Thoracic aorta (tissue), 2 donors: ENCODE data around the gene ATM. TPM values are rescaled to one million over a fixed set of nuclear protein-coding genes. Genes with fewer than 3 reads are reported as not detected.

Source experiments
- ATAC-seq: fragments of 150-250 bp; one replicate; pipeline ENCODE4 v1.8.0; 2017; ENCODE audit warnings: low read depth; ENCODE audit not compliant: insufficient number of reproducible peaks, low FRiP score
- DNase-seq: peaks from one replicate; pipeline ENCODE4 v3.0.0-alpha.2; 2020; ENCODE audit warnings: low spot score
- H3K27ac ChIP-seq, 2 donors: fragments of 200-600 bp; sonication (generic); 1 replicate in 1 of 2; 2 replicates in 1 of 2; pipeline ENCODE4 v1.5.1; 2016; ENCODE audit warnings: mild to moderate bottlenecking in 2 of 2, moderate library complexity in 2 of 2
- H3K27me3 ChIP-seq: fragments of 200-600 bp; sonication (generic); replicated peaks from 2 replicates; pipeline ENCODE4 v1.6.0; 2016; ENCODE audit warnings: mild to moderate bottlenecking; ENCODE audit not compliant: insufficient read depth
- H3K36me3 ChIP-seq: fragments of 200-600 bp; sonication (generic); one replicate; pipeline ENCODE4 v1.5.1; 2016
- H3K4me1 ChIP-seq, 2 donors: fragments of 200-600 bp; sonication (generic); 1 replicate in 1 of 2; 2 replicates in 1 of 2; pipeline versions ENCODE4 v1.5.1 to v1.6.0; 2016; ENCODE audit warnings: low read depth in 2 of 2, mild to moderate bottlenecking in 1 of 2; ENCODE audit not compliant: control insufficient read depth in 1 of 2
- H3K4me3 ChIP-seq: fragments of 200-600 bp; sonication (generic); 2 replicates; pipeline ENCODE4 v1.5.1; 2016; ENCODE audit warnings: mild to moderate bottlenecking
- H3K9me3 ChIP-seq: fragments of 200-600 bp; sonication (generic); 2 replicates; pipeline ENCODE4 v1.5.1; 2016
- CTCF ChIP-seq: fragments of 200-600 bp; sonication (generic); IDR thresholded peaks from one replicate; pipeline ENCODE4 v1.5.1; 2019; ENCODE audit warnings: antibody characterized with exemption
- total RNA-seq, 2 donors: library from RNA; depleted of rRNA; stranded (reverse); fragments of >200 nt; gene quantifications; one replicate each; pipeline versions ENCODE4 v1.1.0 to v1.2.3, GENCODE V29; 2016

Gene ATM
- total RNA-seq, 2 donors from 2014 or later = 70.4 to 85.1 TPM

DNA sequence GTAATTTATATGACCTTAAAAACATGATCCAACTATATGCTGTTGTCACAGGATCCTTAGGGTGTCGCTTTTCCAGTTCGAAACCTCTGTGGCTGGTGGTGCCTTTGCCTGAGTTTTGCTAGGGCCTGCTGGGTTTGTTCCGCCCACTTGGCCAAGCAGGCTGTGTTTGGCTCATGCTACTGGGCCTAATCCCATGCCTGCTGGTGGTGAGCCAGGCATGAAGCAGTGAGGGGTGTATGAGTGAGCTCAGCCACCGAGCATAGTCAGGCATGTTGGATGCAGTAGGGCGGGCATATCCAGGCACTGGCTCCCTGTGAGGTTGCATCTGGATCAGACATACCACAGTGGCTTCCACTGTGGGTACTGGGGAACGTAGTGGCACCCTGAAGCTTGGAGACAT lies 16.7 kb upstream of the ATM start:
- no peak overlapping the region for H3K4me3 ChIP-seq
- H3K9me3 ChIP-seq = no peaks in the 10 kb centered on the region
- H3K27ac ChIP-seq = no peak overlapping the region
- H3K27me3 ChIP-seq = no peaks in the 10 kb centered on the region
- ATAC-seq (no peak), DNase-seq (no peak)
- no peaks in the 10 kb centered on the region for H3K4me1 ChIP-seq
- peaks cover 16% of the 10 kb centered on the region for H3K36me3 ChIP-seq
- no peak for TF ChIP-seq CTCF

DNA sequence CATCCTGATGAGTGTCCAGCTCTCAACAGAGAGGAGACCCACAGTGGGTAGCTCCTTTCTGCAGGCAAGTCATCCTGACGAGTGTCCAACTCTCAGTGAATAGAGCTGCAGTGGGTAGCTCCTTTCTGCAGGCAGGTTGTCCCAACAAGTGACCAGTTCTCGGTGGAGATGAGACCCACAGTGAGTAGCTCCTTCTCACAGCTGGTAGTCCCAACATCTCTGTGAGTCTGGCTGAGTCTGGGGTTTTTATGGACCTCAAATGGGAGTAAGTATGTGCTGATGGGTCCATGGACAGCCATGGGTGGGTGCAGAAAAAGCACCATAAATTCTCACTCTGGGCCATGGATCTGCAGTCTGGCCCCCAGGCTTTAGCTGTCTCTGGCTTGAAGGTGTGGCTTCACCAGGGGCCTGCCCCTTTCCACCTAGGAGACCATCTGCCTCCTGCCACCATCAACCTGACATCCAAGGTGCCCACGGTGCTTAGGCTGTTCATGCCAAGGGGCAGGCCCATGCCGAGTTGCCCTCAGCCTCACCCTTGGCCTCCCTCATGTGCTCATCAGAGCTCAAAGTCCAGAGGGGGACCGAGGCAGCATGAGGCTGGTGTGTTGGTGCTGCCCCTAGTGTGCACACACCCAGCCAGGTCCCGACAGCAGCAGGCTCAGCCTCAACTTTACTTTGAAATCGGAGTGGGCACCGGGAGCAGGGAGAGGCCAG lies 15.7 kb upstream of the ATM start:
- ATAC-seq = no peak

DNA sequence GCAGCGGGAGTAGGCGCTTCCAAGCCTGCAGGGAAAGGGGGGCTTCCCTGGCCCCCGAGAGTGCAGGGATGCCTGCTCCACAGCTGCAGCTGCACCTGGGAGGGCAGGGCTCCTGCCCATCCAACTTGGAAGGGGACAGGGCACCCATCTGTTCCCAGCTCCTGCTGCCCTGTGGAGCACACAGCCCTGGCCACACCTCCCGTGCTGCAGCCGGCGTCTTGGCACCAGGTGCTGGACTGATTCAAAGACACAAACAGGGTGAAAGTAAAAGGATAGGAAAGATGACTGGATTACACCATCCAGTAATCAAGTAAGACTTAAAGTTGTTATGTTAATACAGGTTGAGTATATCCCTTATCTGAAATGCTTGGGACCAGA lies 15.2 kb upstream of the ATM start:
- no peaks in the 10 kb centered on the region for H3K4me1 ChIP-seq
- no peak for TF ChIP-seq CTCF
- peaks cover 16% of the 10 kb centered on the region for H3K36me3 ChIP-seq
- no peak for ATAC-seq
- no peak overlapping the region for H3K4me3 ChIP-seq
- DNase-seq = no peak
- no peaks in the 10 kb centered on the region for H3K9me3 ChIP-seq
- H3K27me3 ChIP-seq = no peaks in the 10 kb centered on the region
- no peak overlapping the region for H3K27ac ChIP-seq

More for the DNA sequence above, 15.7 kb upstream of the ATM start:
- Histone ChIP-seq H3K27me3 (no peaks in the 10 kb centered on the region), H3K27ac (no peak overlapping the region), H3K4me3 (no peak overlapping the region), H3K9me3 (no peaks in the 10 kb centered on the region), H3K4me1 (no peaks in the 10 kb centered on the region), H3K36me3 (peaks cover 16% of the 10 kb centered on the region)
- no peak for TF ChIP-seq CTCF
- DNase-seq = no peak

- H3K27me3 ChIP-seq = no peaks in the 10 kb centered on the region
- no peak for DNase-seq
- ATAC-seq = no peak
- no peak for TF ChIP-seq CTCF
- peaks cover 15% of the 10 kb centered on the region for H3K36me3 ChIP-seq
- no peaks in the 10 kb centered on the region for H3K4me1 ChIP-seq
- no peak overlapping the region for H3K4me3 ChIP-seq
- H3K27ac ChIP-seq = no peak overlapping the region
- no peaks in the 10 kb centered on the region for H3K9me3 ChIP-seq
These were observed 12.4 kb upstream of the ATM start for GRCh38 chr11:108210441-108210840.

DNA sequence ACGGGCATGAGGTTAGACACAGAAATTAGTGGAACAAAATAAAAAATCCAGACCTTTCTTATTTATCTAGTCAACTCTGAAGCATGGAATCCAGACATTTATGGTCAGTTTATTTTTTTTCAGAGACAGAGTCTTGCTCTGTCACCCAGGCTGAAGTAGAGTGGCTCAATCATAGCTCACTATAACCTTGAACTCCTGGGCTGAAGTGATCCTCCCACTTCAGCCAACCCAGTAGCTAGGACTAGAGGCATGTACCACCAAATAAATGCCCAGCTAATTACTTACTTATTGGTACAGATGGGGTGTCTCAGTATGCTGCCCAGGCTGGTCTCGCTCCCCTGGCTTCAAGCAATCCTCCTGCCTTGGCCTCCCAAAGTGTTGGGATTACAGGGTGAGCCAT lies 9.1 kb upstream of the ATM start:
- Histone ChIP-seq H3K36me3 (peaks cover 15% of the 10 kb centered on the region), H3K4me1 (peaks cover 0 to 3% of the 10 kb centered on the region in 2 donors), H3K9me3 (no peaks in the 10 kb centered on the region), H3K27me3 (no peaks in the 10 kb centered on the region), H3K4me3 (no peak overlapping the region), H3K27ac (no peak overlapping the region)
- ATAC-seq (no peak), DNase-seq (no peak)
- TF ChIP-seq CTCF = no peak
